ENCODE results near the gene SNAP29.

- no peak for TF ChIP-seq TOX (CRISPR knock-in tag; IDR thresholded peaks at IDR 0.05; ENCODE audit: borderline replicate concordance)
- TF ChIP-seq, protein P1, sequence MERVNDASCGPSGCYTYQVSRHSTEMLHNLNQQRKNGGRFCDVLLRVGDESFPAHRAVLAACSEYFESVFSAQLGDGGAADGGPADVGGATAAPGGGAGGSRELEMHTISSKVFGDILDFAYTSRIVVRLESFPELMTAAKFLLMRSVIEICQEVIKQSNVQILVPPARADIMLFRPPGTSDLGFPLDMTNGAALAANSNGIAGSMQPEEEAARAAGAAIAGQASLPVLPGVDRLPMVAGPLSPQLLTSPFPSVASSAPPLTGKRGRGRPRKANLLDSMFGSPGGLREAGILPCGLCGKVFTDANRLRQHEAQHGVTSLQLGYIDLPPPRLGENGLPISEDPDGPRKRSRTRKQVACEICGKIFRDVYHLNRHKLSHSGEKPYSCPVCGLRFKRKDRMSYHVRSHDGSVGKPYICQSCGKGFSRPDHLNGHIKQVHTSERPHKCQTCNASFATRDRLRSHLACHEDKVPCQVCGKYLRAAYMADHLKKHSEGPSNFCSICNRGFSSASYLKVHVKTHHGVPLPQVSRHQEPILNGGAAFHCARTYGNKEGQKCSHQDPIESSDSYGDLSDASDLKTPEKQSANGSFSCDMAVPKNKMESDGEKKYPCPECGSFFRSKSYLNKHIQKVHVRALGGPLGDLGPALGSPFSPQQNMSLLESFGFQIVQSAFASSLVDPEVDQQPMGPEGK (CRISPR knock-in tag; IDR thresholded peaks at IDR 0.05; ENCODE audit: borderline replicate concordance) = no peak
- TF ChIP-seq TCF4 (CRISPR knock-in tag; IDR thresholded peaks at IDR 0.05; ENCODE audit: borderline replicate concordance) = no peak
- TF ChIP-seq BACH2 (CRISPR knock-in tag; IDR thresholded peaks at IDR 0.05; ENCODE audit: borderline replicate concordance) = no peak
- TF ChIP-seq ZFP3 (CRISPR knock-in tag; IDR thresholded peaks at IDR 0.05) = no peak
- TF ChIP-seq RARB (CRISPR knock-in tag; IDR thresholded peaks at IDR 0.05) = no peak
These were observed 42.2 kb upstream of the SNAP29 start for GRCh38 chr22:20816559-20816958.
